ENCODE results near the gene MCC. TPM values are rescaled to one million over a fixed set of nuclear protein-coding genes. Genes with fewer than 3 reads are reported as not detected.

MCC gene
- total RNA-seq, 4 donors from 2014 or later = 17.0 to 24.8 (median 21.0) TPM

DNA sequence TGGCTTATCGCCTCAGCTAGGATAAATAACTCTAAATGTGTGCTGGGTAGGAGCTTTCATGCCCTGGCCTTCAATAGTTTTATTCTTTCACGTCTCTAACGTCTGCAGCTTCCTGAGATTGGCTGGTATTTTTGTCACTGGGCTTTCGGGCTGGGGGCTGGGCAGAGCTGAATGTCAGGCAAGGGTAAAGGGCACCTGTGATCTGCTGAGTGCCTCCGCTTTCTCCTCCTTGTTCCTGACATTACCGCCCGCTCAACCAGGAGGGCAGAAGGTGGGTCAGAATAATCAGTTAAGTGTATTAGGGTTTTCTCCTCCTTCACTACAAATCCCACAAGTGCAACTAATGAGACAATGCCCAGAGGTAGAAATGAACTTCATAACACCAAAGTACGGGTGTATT, 270.1 kb downstream of the MCC start:
- Histone ChIP-seq H3K4me3 (no peak overlapping the region), H3K4me1 (peaks cover 15 to 42% (median 16%) of the 10 kb centered on the region in 4 donors), H3K9me3 (no peaks in the 10 kb centered on the region), H3K36me3 (no peaks in the 10 kb centered on the region), H3K27ac (replicated peaks in 1 of 4) (no peak overlapping the region), H3K27me3 (no peaks in the 10 kb centered on the region)
- intact Hi-C loops (cut with DNase I) = no loop called here
- 73% methylated on average over 8 of the region's 8 CpGs for WGBS
- peak; percentile 72 for DNase-seq (ENCODE audit: extremely low spot score)
- TF ChIP-seq POLR2A (IDR thresholded peaks at IDR 0.05; ENCODE audit: low read depth) = no peak
- TF ChIP-seq POLR2AphosphoS5 (IDR thresholded peaks at IDR 0.05) = no peak
- TF ChIP-seq, protein P1, sequence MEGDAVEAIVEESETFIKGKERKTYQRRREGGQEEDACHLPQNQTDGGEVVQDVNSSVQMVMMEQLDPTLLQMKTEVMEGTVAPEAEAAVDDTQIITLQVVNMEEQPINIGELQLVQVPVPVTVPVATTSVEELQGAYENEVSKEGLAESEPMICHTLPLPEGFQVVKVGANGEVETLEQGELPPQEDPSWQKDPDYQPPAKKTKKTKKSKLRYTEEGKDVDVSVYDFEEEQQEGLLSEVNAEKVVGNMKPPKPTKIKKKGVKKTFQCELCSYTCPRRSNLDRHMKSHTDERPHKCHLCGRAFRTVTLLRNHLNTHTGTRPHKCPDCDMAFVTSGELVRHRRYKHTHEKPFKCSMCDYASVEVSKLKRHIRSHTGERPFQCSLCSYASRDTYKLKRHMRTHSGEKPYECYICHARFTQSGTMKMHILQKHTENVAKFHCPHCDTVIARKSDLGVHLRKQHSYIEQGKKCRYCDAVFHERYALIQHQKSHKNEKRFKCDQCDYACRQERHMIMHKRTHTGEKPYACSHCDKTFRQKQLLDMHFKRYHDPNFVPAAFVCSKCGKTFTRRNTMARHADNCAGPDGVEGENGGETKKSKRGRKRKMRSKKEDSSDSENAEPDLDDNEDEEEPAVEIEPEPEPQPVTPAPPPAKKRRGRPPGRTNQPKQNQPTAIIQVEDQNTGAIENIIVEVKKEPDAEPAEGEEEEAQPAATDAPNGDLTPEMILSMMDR (IDR thresholded peaks at IDR 0.05) = no peak
- no peak for TF ChIP-seq EP300 (IDR thresholded peaks at IDR 0.05)

DNA sequence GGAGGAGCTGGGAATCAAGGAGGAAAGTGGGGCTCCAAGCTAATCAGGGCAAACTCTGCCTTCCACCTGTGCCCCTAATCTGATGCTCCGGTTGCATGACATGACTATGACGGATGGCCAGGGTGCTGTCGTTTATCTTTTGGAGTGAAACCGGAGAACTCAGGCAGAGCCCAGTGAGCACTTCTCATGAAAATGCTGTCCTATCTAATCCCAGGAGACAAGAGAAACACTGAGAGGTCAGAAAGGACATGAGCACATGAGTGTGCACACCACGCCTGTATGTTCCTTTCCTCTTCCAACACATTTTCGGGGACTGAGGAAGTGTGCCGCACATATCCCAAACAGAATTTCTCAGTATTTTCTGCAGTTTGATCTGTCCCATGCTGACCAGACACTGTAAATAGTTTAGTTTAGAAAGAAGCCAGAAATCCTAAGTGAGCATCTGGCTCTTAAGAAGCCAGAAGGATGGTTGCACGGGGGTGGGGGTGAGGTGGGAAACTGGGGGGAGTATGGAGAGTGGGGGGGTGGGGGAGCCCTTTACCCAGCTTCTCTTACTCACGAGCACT, 270.6 kb downstream of the MCC start:
- Histone ChIP-seq H3K4me3 (no peak overlapping the region), H3K36me3 (no peaks in the 10 kb centered on the region), H3K27me3 (no peaks in the 10 kb centered on the region), H3K27ac (replicated peaks in 1 of 4) (no peak overlapping the region), H3K9me3 (no peaks in the 10 kb centered on the region), H3K4me1 (peaks cover 18 to 42% (median 20%) of the 10 kb centered on the region in 4 donors)
- 77% methylated on average over 9 of the region's 9 CpGs for WGBS
- TF ChIP-seq EP300 (IDR thresholded peaks at IDR 0.05) (no peak), POLR2AphosphoS5 (IDR thresholded peaks at IDR 0.05) (no peak), POLR2A (IDR thresholded peaks at IDR 0.05; ENCODE audit: low read depth) (no peak)
- TF ChIP-seq, protein P1 (IDR thresholded peaks at IDR 0.05) = no peak
- intact Hi-C loops (cut with DNase I) = no loop called here
- peak; percentile 81 for DNase-seq (ENCODE audit: extremely low spot score)

DNA sequence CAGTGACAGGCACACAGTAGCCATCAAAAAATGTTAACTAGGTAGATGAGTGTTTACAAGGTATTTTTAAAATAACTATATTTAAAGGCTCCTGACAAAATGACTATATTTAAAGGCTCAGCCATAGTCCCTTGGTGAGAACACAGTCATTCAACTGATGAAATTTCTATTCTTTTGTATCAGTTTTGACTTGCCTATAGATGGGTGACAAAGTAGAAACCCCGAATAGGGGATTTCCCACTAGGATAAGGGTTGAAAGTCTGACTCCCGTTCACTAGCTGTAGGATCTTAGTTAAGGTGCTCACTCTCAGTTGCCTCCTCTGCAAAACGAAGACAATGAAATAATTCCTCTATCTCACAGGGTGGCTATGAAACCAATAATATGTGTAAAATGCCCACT, 271.7 kb downstream of the MCC start:
- H3K27ac ChIP-seq (replicated peaks in 1 of 4) = no peak overlapping the region
- WGBS = 91% methylated on average over 3 of the region's 3 CpGs
- intact Hi-C loops (cut with DNase I) = no loop called here
- TF ChIP-seq EP300 (IDR thresholded peaks at IDR 0.05) (no peak), POLR2AphosphoS5 (IDR thresholded peaks at IDR 0.05) (no peak), POLR2A (IDR thresholded peaks at IDR 0.05; ENCODE audit: low read depth) (no peak)
- TF ChIP-seq, protein P1 (IDR thresholded peaks at IDR 0.05) = no peak
- no peaks in the 10 kb centered on the region for H3K27me3 ChIP-seq
- H3K36me3 ChIP-seq = no peaks in the 10 kb centered on the region
- H3K9me3 ChIP-seq = no peaks in the 10 kb centered on the region
- peaks cover 26 to 48% (median 31%) of the 10 kb centered on the region in 4 donors for H3K4me1 ChIP-seq
- H3K4me3 ChIP-seq = no peak overlapping the region
- peak; percentile 7 for DNase-seq (ENCODE audit: extremely low spot score)

DNA sequence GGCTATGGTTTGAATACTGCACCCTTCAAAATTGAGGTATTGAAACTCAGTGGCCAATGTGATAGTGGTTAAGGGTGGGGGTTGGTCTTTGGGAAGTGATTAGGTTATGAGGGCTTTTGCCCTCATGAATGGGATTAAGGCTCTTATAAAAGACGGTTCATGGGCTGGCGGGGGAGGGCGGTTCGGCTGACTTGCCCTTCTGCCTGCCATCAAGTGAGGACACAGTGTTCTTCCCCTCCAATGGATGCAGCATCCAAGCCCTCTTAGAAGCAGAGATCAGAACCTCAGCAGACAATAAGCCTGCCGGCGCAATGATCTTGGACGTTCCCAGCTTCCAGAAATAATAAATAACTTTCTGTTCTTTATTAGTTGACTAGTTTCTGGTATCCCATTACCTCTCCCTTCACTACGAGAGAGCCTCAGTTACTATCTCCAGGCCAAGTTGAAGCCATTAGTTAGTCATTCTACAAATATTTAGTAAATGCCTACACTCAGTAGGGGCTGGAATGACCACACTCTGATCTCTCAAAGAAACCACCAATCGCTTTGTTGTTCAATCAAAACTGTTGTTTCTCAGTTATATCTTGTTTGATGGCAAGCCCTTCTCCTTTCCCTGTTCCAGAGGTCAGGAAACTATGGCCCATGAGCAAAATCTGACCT, 272.7 kb downstream of the MCC start:
- H3K27me3 ChIP-seq = no peaks in the 10 kb centered on the region
- H3K36me3 ChIP-seq = no peaks in the 10 kb centered on the region
- 95% methylated on average over 9 of the region's 9 CpGs for WGBS
- no peak overlapping the region for H3K27ac ChIP-seq (replicated peaks in 1 of 4)
- H3K9me3 ChIP-seq = no peaks in the 10 kb centered on the region
- TF ChIP-seq POLR2AphosphoS5 (IDR thresholded peaks at IDR 0.05) (no peak), POLR2A (IDR thresholded peaks at IDR 0.05; ENCODE audit: low read depth) (no peak), EP300 (IDR thresholded peaks at IDR 0.05) (no peak)
- TF ChIP-seq, protein P1 (IDR thresholded peaks at IDR 0.05) = no peak
- no peak overlapping the region for H3K4me3 ChIP-seq
- DNase-seq (ENCODE audit: extremely low spot score) = peak; percentile 79
- H3K4me1 ChIP-seq = peaks cover 26 to 42% (median 31%) of the 10 kb centered on the region in 4 donors
- intact Hi-C loops (cut with DNase I) = no loop called here
